Hepatocyte (in vitro differentiated cells): ENCODE measurements around the gene ITIH1.

Source experiments
- CTCF ChIP-seq: fragments of 200-600 bp; sonication (generic); IDR thresholded peaks from 2 replicates; pipeline ENCODE4 v1.5.1; 2016; ENCODE audit warnings: antibody characterized with exemption, mild to moderate bottlenecking; ENCODE audit not compliant: poor library complexity
- EZH2 ChIP-seq: fragments of 200-600 bp; sonication (generic); IDR thresholded peaks from 2 replicates; pipeline ENCODE4 v1.6.1; 2016; ENCODE audit warnings: antibody characterized with exemption, mild to moderate bottlenecking, borderline replicate concordance

GRCh38 chr3:52813810-52814209 is 36.4 kb downstream of the ITIH1 start:
- TF ChIP-seq CTCF = no peak
- TF ChIP-seq EZH2 = no peak
